Measurements from ENCODE around the gene IL20RA. TPM values are rescaled to one million over a fixed set of nuclear protein-coding genes. Genes with fewer than 3 reads are reported as not detected.
"Not testable (repeated sequence)": the region's sequence is repeated elsewhere in the genome, so short reads cannot be mapped to it uniquely, and the experiment has no call there.

IL20RA gene
- polyA plus RNA-seq, 1 of the 3 experiments (the other 2 are of a cell fraction): 0.10 TPM

GRCh38 chr6:137076277-137077068, 31.7 kb upstream of the IL20RA start (continued):
- TF ChIP-seq IRF3 (IDR thresholded peaks at IDR 0.05; ENCODE audit: low read depth, low read length) (no peak), FOXJ3 (CRISPR knock-in tag; IDR thresholded peaks at IDR 0.05) (no peak), GABPA (IDR thresholded peaks at IDR 0.05; ENCODE audit: low read depth) (no peak), RFX5 (IDR thresholded peaks at IDR 0.05; ENCODE audit: low read length) (no peak), MXI1 (IDR thresholded peaks at IDR 0.05; ENCODE audit: low read depth, low read length) (no peak)

- H3K4me1 ChIP-seq (ENCODE audit: control insufficient read depth in 1 of 2, insufficient read depth in 2 of 2, low read depth in 1 of 2, low read length in 1 of 2); H3K9me2 ChIP-seq; H3K9ac ChIP-seq; H3K79me2 ChIP-seq (ENCODE audit: insufficient read depth); H3F3A ChIP-seq (replicated peaks; ENCODE audit: insufficient read depth); H3K27ac ChIP-seq (ENCODE audit: low read depth in 2 of 2, low read length in 1 of 2); H3K36me3 ChIP-seq (replicated peaks in 1 of 2; ENCODE audit: control insufficient read depth in 1 of 2, insufficient read depth in 2 of 2, low read length in 1 of 2); H3K4me3 ChIP-seq (ENCODE audit: low read depth in 2 of 2, low read length in 1 of 2); H4K20me1 ChIP-seq (ENCODE audit: insufficient read depth); H3K9me3 ChIP-seq; H3K27me3 ChIP-seq (ENCODE audit: insufficient read depth); H2AFZ ChIP-seq (ENCODE audit: low read depth); DNase-seq; H3K4me2 ChIP-seq: not testable (repeated sequence)
- POLR2A ChIA-PET: interaction anchor here (0.7 kb wide), 1 partner anchor 18 kb away, joined by 4 read pairs; no protein-coding TSS in a partner anchor
- WGBS (ENCODE audit: low lambda C conversion rate): 21% methylated on average over 3 of the region's 3 CpGs
- CTCF ChIA-PET: interaction anchor here (0.5 to 3.0 kb wide), 14 partner anchors 8 to 238 kb away, joined by 3 to 22 read pairs (median 6); partner anchors contain the start of gene SLC35D3
These were observed 31.0 kb upstream of the IL20RA start for GRCh38 chr6:137075790-137076189.

- POLR2A ChIA-PET: no interaction called here
- Histone ChIP-seq H3K9me2 (no peaks in the 10 kb centered on the region), H3K9ac (no peak overlapping the region), H3K4me2 (no peak overlapping the region), H2AFZ (ENCODE audit: low read depth) (no peak overlapping the region), H3K4me3 (ENCODE audit: low read depth in 2 of 2, low read length in 1 of 2) (no peak overlapping the region), H3K27me3 (ENCODE audit: insufficient read depth) (no peaks in the 10 kb centered on the region), H3K79me2 (ENCODE audit: insufficient read depth) (no peaks in the 10 kb centered on the region), H3K36me3 (replicated peaks in 1 of 2; ENCODE audit: control insufficient read depth in 1 of 2, insufficient read depth in 2 of 2, low read length in 1 of 2) (no peaks in the 10 kb centered on the region), H3K9me3 (no peaks in the 10 kb centered on the region), H3F3A (replicated peaks; ENCODE audit: insufficient read depth) (no peaks in the 10 kb centered on the region), H3K4me1 (ENCODE audit: control insufficient read depth in 1 of 2, insufficient read depth in 2 of 2, low read depth in 1 of 2, low read length in 1 of 2) (no peaks in the 10 kb centered on the region), H4K20me1 (ENCODE audit: insufficient read depth) (no peaks in the 10 kb centered on the region), H3K27ac (ENCODE audit: low read depth in 2 of 2, low read length in 1 of 2) (no peak overlapping the region)
- TF ChIP-seq TCF12 (IDR thresholded peaks at IDR 0.05) (no peak), USF2 (IDR thresholded peaks at IDR 0.05; ENCODE audit: borderline replicate concordance, low read depth, low read length) (no peak), NRF1 (IDR thresholded peaks at IDR 0.05; ENCODE audit: low read depth, low read length) (no peak), MEF2A (IDR thresholded peaks at IDR 0.05; ENCODE audit: borderline replicate concordance, low read depth) (no peak), GABPA (IDR thresholded peaks at IDR 0.05; ENCODE audit: low read depth) (no peak), RAD21 (IDR thresholded peaks at IDR 0.05; ENCODE audit: low read length) (no peak), EP300 (IDR thresholded peaks at IDR 0.05; ENCODE audit: borderline replicate concordance in 1 of 2, low read depth in 1 of 2, low read length in 1 of 2) (no peak)
- DNase-seq: no peak
- WGBS (ENCODE audit: low lambda C conversion rate): 13% methylated on average over 3 of the region's 5 CpGs
- CTCF ChIA-PET: no interaction called here
These were observed 25.5 kb upstream of the IL20RA start for GRCh38 chr6:137070303-137070702.

All from SK-N-SH (cell line).